Measurements from ENCODE around the gene PRKAB1.
A peak's percentile ranks its signal among the peaks of the same experiment; 100 is the strongest.

PRKAB1 gene

GRCh38 chr12:119673634-119674033 lies 5.7 kb downstream of the PRKAB1 start:
- H3K9me3 Mint-ChIP-seq, result no peaks in the 10 kb centered on the region
- peaks cover 21% of the 10 kb centered on the region for H3K36me3 Mint-ChIP-seq
- no peaks in the 10 kb centered on the region for H3K27me3 Mint-ChIP-seq
- peaks cover 42% of the 10 kb centered on the region for H3K4me1 Mint-ChIP-seq
- H3K4me3 Mint-ChIP-seq, result no peak overlapping the region
- H3K27ac Mint-ChIP-seq, result peak overlapping the region; percentile 68

DNA sequence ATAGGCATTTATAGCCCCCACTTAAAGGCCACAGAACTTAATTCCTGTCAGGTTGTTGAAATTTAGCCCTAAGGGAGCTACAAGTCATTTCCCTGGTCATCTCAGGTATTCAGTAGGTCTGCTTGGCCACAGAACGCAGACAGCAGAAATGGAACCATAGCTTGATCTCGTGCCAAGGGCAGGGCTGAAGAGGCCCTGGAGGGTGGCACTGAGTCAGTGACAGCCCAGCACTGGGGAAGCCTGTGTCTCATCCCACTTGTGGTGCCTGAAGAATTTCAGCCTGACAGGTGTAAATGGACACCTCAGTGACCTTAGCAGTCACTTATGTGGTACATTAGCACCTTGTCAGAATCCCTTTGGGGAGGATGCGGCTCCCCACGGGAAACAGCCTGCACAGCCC lies 6.6 kb downstream of the PRKAB1 start:
- Mint-ChIP-seq H3K4me3 (no peak overlapping the region), H3K36me3 (peaks cover 23% of the 10 kb centered on the region), H3K9me3 (no peaks in the 10 kb centered on the region), H3K27me3 (no peaks in the 10 kb centered on the region), H3K4me1 (peaks cover 40% of the 10 kb centered on the region), H3K27ac (no peak overlapping the region)

- no peak overlapping the region for H3K4me3 Mint-ChIP-seq
- H3K27me3 Mint-ChIP-seq, result no peaks in the 10 kb centered on the region
- no peak overlapping the region for H3K27ac Mint-ChIP-seq
- H3K36me3 Mint-ChIP-seq, result peaks cover 21% of the 10 kb centered on the region
- peaks cover 26% of the 10 kb centered on the region for H3K4me1 Mint-ChIP-seq
- no peaks in the 10 kb centered on the region for H3K9me3 Mint-ChIP-seq
Observed at GRCh38 chr12:119676022-119676421, 8.1 kb downstream of the PRKAB1 start.

DNA sequence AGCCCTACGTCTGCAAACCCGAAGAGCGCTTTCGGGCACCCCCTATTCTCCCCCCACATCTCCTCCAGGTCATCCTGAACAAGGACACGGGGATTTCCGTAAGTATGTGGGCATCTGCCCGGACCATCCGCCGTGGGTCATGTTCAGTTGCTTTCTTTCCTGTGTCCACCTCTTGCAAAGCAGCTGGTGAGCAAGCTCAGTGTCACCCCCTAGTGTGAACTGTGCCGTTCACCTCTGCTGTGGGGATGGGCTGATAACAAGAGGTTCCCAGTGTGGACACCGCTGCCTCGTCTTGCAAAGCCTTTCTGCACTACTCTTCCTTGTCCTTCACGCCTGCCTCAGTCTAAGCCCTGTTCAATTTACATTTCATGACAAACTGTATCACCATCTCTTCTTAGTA lies 8.6 kb downstream of the PRKAB1 start:
- peaks cover 21% of the 10 kb centered on the region for H3K36me3 Mint-ChIP-seq

DNA sequence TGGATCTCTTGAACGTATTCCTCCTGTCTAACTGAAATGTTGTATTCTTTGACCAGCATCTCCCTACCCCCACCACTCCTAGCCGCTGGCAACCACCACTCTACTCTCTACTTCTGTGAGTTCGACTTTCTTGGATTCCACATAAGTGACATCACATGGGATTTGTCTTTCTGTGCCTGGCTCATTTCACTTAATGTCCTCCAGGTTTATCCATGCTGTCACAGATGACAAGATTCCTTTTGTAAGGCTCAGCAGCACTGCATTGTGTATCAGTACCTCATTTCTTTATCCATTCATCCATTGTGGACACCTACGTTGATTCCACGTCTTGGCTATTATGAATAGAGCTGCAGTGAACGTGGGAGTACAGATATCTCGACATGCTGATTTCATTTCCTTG lies 10.5 kb downstream of the PRKAB1 start:
- Mint-ChIP-seq H3K27me3 (no peaks in the 10 kb centered on the region), H3K27ac (no peak overlapping the region), H3K4me1 (peaks cover 13% of the 10 kb centered on the region), H3K4me3 (no peak overlapping the region), H3K9me3 (no peaks in the 10 kb centered on the region), H3K36me3 (peaks cover 19% of the 10 kb centered on the region)

More for the DNA sequence above, 8.6 kb downstream of the PRKAB1 start:
- peaks cover 20% of the 10 kb centered on the region for H3K4me1 Mint-ChIP-seq
- no peak overlapping the region for H3K4me3 Mint-ChIP-seq
- no peaks in the 10 kb centered on the region for H3K27me3 Mint-ChIP-seq
- H3K27ac Mint-ChIP-seq, result no peak overlapping the region
- no peaks in the 10 kb centered on the region for H3K9me3 Mint-ChIP-seq

GRCh38 chr12:119679081-119679480 lies 11.1 kb downstream of the PRKAB1 start:
- peaks cover 21% of the 10 kb centered on the region for H3K36me3 Mint-ChIP-seq
- no peaks in the 10 kb centered on the region for H3K27me3 Mint-ChIP-seq
- H3K9me3 Mint-ChIP-seq, result no peaks in the 10 kb centered on the region
- no peak overlapping the region for H3K4me3 Mint-ChIP-seq
- H3K27ac Mint-ChIP-seq, result no peak overlapping the region
- peaks cover 12% of the 10 kb centered on the region for H3K4me1 Mint-ChIP-seq

DNA sequence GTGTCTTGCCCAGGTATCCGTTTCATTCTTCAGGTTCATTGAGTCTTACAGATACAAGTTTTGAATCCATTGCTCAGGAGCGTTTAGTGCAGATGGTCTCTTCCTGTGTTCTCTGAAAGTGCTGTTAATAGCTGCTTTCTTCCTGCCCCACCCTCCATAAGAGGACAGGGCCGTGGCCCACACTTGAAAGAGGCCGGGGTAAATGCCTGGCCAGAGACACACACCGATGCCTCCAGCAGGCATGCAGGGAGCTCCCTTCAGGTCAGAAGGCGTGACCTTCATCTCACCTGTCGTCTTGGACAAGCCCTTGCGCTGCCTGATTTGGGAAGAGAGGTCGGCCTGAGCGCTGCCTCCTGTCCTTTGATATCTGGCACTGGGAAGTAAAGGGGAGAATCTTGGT lies 11.6 kb downstream of the PRKAB1 start:
- Mint-ChIP-seq H3K27me3 (no peaks in the 10 kb centered on the region), H3K27ac (no peak overlapping the region), H3K36me3 (peaks cover 21% of the 10 kb centered on the region), H3K9me3 (no peaks in the 10 kb centered on the region), H3K4me1 (peaks cover 12% of the 10 kb centered on the region), H3K4me3 (no peak overlapping the region)

GRCh38 chr12:119681111-119681510 lies 13.2 kb downstream of the PRKAB1 start:
- no peaks in the 10 kb centered on the region for H3K27me3 Mint-ChIP-seq
- peaks cover 19% of the 10 kb centered on the region for H3K36me3 Mint-ChIP-seq
- no peak overlapping the region for H3K27ac Mint-ChIP-seq
- H3K9me3 Mint-ChIP-seq, result no peaks in the 10 kb centered on the region
- peaks cover 12% of the 10 kb centered on the region for H3K4me1 Mint-ChIP-seq
- no peak overlapping the region for H3K4me3 Mint-ChIP-seq

DNA sequence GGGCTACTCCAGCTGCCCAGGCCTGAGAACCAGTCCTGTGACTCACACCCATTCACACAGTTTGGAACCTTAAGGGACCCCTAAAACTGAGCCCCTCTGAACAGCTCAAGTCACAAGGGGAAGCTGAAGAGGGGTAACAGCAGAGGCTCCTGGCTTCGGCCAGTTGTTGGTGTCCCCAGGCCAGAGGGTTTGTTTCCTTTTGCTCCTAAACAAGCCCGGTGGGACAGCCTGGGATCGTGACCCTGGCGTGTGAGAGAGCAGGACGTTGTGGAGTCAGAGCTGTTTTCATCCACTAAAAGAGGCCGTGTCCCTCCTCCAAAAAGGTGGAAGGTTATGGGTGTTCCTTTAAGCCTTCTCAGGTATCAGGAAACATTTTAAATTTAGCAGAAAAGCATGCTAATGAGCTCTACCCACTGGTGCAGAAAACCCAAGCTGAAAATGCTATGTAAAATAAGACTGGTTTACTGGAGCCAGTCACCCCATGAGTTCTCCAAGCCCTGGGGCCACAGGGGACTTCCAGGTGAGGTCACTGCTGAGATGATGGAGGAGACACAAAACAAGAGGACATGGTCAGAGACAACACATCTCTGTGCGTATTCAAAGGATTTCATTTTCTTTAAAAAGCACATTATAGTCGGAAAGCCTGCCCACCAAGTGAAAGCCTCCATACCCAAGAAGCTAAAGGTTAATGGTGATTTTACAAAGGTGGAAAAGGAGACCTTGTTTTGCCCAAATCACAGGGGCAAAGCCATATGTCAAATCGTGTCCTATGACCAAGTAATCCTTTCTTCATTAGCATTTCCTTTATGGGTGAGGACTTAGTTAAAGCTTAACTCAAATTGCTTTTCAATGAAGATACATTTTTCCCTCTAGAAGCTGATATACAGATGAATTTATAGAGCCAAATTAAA lies 14.1 kb downstream of the PRKAB1 start:
- Mint-ChIP-seq H3K27me3 (no peaks in the 10 kb centered on the region), H3K27ac (no peak overlapping the region), H3K9me3 (no peaks in the 10 kb centered on the region), H3K4me3 (no peak overlapping the region), H3K36me3 (peaks cover 13% of the 10 kb centered on the region), H3K4me1 (peaks cover 12% of the 10 kb centered on the region)

GRCh38 chr12:119682639-119683252 lies 14.8 kb downstream of the PRKAB1 start:
- peaks cover 12% of the 10 kb centered on the region for H3K4me1 Mint-ChIP-seq
- H3K9me3 Mint-ChIP-seq, result no peaks in the 10 kb centered on the region
- H3K36me3 Mint-ChIP-seq, result peaks cover 11% of the 10 kb centered on the region

DNA sequence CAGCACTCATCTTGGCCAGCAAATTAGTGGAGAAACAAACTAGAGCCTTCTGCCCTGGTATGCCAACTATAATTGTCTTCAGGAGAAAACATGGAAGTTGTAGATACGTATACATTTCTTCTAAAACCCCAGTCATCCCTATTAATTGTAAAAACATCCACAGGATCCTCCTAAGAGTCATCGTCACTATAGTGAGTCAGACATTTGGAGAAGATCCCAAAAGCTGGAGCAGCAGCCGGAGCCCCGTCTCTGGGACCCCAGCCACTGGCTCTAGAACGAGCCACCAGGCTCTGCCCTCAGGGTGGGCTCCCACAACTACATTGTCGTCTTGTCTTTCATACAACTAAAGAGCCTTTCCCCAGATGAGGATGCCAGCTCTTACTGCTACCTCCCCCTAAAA lies 15.5 kb downstream of the PRKAB1 start:
- H3K36me3 Mint-ChIP-seq, result peaks cover 10% of the 10 kb centered on the region
- no peaks in the 10 kb centered on the region for H3K9me3 Mint-ChIP-seq
- H3K27me3 Mint-ChIP-seq, result no peaks in the 10 kb centered on the region
- H3K27ac Mint-ChIP-seq, result no peak overlapping the region
- no peak overlapping the region for H3K4me3 Mint-ChIP-seq
- peaks cover 12% of the 10 kb centered on the region for H3K4me1 Mint-ChIP-seq

More at GRCh38 chr12:119682639-119683252, 14.8 kb downstream of the PRKAB1 start:
- no peak overlapping the region for H3K4me3 Mint-ChIP-seq
- peak overlapping the region; percentile 18 for H3K27ac Mint-ChIP-seq
- H3K27me3 Mint-ChIP-seq, result no peaks in the 10 kb centered on the region

GRCh38 chr12:119683816-119684215 lies 15.9 kb downstream of the PRKAB1 start:
- H3K27ac Mint-ChIP-seq, result no peak overlapping the region
- peaks cover 12% of the 10 kb centered on the region for H3K4me1 Mint-ChIP-seq
- no peaks in the 10 kb centered on the region for H3K27me3 Mint-ChIP-seq
- H3K36me3 Mint-ChIP-seq, result peaks cover 9% of the 10 kb centered on the region
- no peaks in the 10 kb centered on the region for H3K9me3 Mint-ChIP-seq
- H3K4me3 Mint-ChIP-seq, result no peak overlapping the region

DNA sequence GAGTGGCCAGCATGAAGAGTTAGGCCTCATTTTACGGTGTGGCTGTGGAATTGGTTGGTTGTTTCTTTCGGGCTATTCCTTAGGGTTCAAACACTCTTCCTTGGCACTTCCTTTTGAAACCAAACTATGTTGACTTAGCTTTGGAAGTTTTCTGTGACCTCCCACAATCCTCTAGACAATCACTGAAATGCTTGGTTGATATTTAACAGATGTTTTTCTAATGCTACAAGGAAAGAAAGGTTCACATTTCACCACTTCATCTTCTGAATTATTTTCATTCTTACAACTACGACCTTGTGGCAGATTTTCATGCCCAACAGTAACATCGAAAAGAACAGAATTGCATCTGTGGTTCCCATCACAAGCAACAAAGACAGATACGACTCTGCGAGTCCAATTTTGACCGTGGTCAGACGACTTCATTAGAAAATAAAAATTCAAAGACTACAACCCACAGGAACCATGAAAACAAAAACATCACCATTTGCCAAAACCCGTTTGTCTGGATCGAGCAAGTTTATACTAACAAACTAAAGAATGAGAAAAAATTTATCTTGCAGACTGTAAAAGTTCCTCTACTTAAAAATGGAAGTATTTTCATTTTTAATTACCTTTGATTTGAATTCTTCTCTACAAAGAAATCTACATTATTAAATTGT lies 16.9 kb downstream of the PRKAB1 start:
- H3K27ac Mint-ChIP-seq, result no peak overlapping the region
- peaks cover 5% of the 10 kb centered on the region for H3K36me3 Mint-ChIP-seq

GRCh38 chr12:119685375-119685774 lies 17.4 kb downstream of the PRKAB1 start:
- no peak overlapping the region for H3K4me3 Mint-ChIP-seq

More for the DNA sequence above, 16.9 kb downstream of the PRKAB1 start:
- Mint-ChIP-seq H3K4me1 (peaks cover 12% of the 10 kb centered on the region), H3K27me3 (no peaks in the 10 kb centered on the region), H3K4me3 (no peak overlapping the region), H3K9me3 (no peaks in the 10 kb centered on the region)

DNA sequence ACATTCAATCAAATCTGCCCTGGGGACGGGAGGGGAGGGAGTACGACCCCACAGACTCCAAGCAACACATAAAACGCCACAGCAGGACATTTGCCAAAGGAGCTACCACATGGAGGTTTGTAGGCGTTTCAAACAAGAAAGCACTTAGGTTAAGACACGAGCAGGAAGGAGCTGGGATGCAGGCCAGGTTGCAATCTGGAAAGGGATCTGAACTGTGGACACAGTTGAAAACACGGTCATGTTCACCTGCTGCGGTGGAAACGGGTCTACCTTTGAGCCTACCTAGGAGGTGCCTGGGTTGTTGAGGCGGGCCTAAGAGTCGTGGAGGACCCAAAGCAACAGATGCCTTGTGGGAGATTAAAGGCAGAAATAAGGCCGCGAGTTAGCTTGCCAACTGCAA lies 18.4 kb downstream of the PRKAB1 start:
- H3K27me3 Mint-ChIP-seq, result no peaks in the 10 kb centered on the region
- peaks cover 4% of the 10 kb centered on the region for H3K36me3 Mint-ChIP-seq
- no peak overlapping the region for H3K27ac Mint-ChIP-seq
- H3K4me3 Mint-ChIP-seq, result no peak overlapping the region
- H3K9me3 Mint-ChIP-seq, result no peaks in the 10 kb centered on the region
- H3K4me1 Mint-ChIP-seq, result peaks cover 12% of the 10 kb centered on the region

More at GRCh38 chr12:119685375-119685774, 17.4 kb downstream of the PRKAB1 start:
- Mint-ChIP-seq H3K9me3 (no peaks in the 10 kb centered on the region), H3K4me1 (peaks cover 12% of the 10 kb centered on the region), H3K27me3 (no peaks in the 10 kb centered on the region), H3K27ac (no peak overlapping the region), H3K36me3 (peaks cover 4% of the 10 kb centered on the region)

DNA sequence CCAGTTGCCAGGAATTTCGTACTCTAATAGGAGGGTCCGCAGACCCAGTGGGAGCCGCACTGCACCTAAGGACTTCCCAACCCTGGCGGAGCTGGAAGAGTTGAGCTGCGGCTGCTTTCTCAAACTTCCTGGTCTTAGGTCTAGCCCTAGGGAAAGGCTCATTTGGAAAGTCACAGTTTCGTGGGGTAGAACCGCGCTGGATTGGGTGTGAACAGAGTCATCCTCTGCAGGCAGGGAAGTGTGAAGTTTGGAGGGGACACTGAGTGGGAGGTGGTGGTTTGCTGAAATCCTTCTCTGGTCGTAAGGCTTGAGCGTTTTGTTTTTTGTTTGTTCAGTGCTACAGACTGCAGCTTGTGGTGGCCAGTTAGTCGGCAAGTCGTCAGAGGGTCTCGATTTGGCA lies 18.8 kb downstream of the PRKAB1 start:
- Mint-ChIP-seq H3K36me3 (peaks cover 4% of the 10 kb centered on the region), H3K9me3 (no peaks in the 10 kb centered on the region), H3K4me1 (peaks cover 12% of the 10 kb centered on the region), H3K27ac (no peak overlapping the region), H3K27me3 (no peaks in the 10 kb centered on the region), H3K4me3 (no peak overlapping the region)
